CD4-positive, alpha-beta T cell (primary cell): ENCODE results near the gene ASTN2. TPM values are rescaled to one million over a fixed set of nuclear protein-coding genes. Genes with fewer than 3 reads are reported as not detected.

ENCODE experiments used
- ATAC-seq: fragments of 200-7000 bp; cut with Tn5 transposase; one replicate; pipeline ENCODE4 v1.10.0; 2022; ENCODE audit warnings: mild to moderate bottlenecking; ENCODE audit not compliant: poor library complexity
- CTCF ChIA-PET: fragments of 350-600 bp; sonication (Branson Sonifier 250); formaldehyde crosslinking; loops from one replicate; lab custom pipeline; 2021; ENCODE audit warnings: antibody characterized with exemption, inconsistent platforms; lab: Charles Lee
- POLR2A ChIA-PET: fragments of 350-600 bp; sonication (Branson Sonifier 250); formaldehyde crosslinking; loops from one replicate; lab custom pipeline; 2021; ENCODE audit warnings: antibody characterized with exemption, inconsistent platforms; lab: Charles Lee
- DNase-seq, 14 experiments: peaks; one replicate each; pipeline ENCODE4 v3.0.0-alpha.2; 2013 to 2020; ENCODE audit warnings: mixed read lengths in 2 of 14
- H3K27ac ChIP-seq, 2 donors: one replicate each; pipeline versions ENCODE4 v1.5.1 to v1.7.0; 2013; ENCODE audit warnings: low read length in 2 of 2, low read depth in 1 of 2, mild to moderate bottlenecking in 1 of 2
- H3K27me3 ChIP-seq, 2 experiments: 1 replicate in 1 of 2; 2 replicates in 1 of 2; pipeline versions ENCODE4 v1.6.1 to v1.7.0; 2013; ENCODE audit warnings: low read length in 2 of 2, control low read depth in 1 of 2, mild to moderate bottlenecking in 1 of 2, moderate library complexity in 1 of 2; ENCODE audit not compliant: insufficient read depth in 2 of 2, control insufficient read depth in 1 of 2
- H3K36me3 ChIP-seq: one replicate; pipeline ENCODE4 v1.6.1; 2013; ENCODE audit warnings: low read length, control low read depth; ENCODE audit not compliant: insufficient read depth
- H3K4me1 ChIP-seq: one replicate; pipeline ENCODE4 v1.6.1; 2013; ENCODE audit warnings: low read length, control low read depth; ENCODE audit not compliant: insufficient read depth
- H3K4me3 ChIP-seq: one replicate; pipeline ENCODE4 v1.5.1; 2013; ENCODE audit warnings: mild to moderate bottlenecking, low read length, moderate library complexity
- H3K9me3 ChIP-seq, 2 experiments: 1 replicate in 1 of 2; 2 replicates in 1 of 2; pipeline versions ENCODE4 v1.6.1 to v1.7.0; 2013; ENCODE audit warnings: low read length in 2 of 2, mild to moderate bottlenecking in 2 of 2, control low read depth in 1 of 2, moderate library complexity in 1 of 2; ENCODE audit not compliant: control insufficient read depth in 1 of 2, insufficient read depth in 1 of 2
- H3K27ac Mint-ChIP-seq: one replicate; pipeline ENCODE4 v1.8.0; 2020; ENCODE audit warnings: mixed read lengths
- H3K27me3 Mint-ChIP-seq: one replicate; pipeline ENCODE4 v1.8.0; 2021; ENCODE audit warnings: mixed read lengths
- H3K36me3 Mint-ChIP-seq: one replicate; pipeline ENCODE4 v1.8.0; 2021; ENCODE audit warnings: low read depth, mixed read lengths
- H3K4me1 Mint-ChIP-seq: one replicate; pipeline ENCODE4 v1.8.0; 2021; ENCODE audit warnings: low read depth, mixed read lengths
- H3K4me3 Mint-ChIP-seq: one replicate; pipeline ENCODE4 v1.8.0; 2020; ENCODE audit warnings: mild to moderate bottlenecking, mixed read lengths
- H3K9me3 Mint-ChIP-seq: one replicate; pipeline ENCODE4 v1.8.0; 2020; ENCODE audit warnings: mixed read lengths
- CTCF ChIP-seq: fragments of 200-600 bp; IDR thresholded peaks from one replicate; pipeline ENCODE4 v1.8.0; 2022; ENCODE audit warnings: antibody characterized with exemption, mild to moderate bottlenecking
- intact Hi-C, 2 experiments: fragments of 100-400 bp; cut with DNase I in 1 of 2; cut with micrococcal nuclease in 1 of 2; formaldehyde crosslinking; loops; one replicate each; pipeline versions ENCODE4 v1.15.1 to v1.9.0; 2023 to 2025; cut with DNase I, micrococcal nuclease
- total RNA-seq, 174 experiments: library from RNA in 2 of 174; stranded (reverse) in 2 of 174; gene quantifications; one replicate each; pipeline ENCODE4 v1.2.3 and lab custom pipeline; 2021 to 2026

The ASTN2 gene
- total RNA-seq, 2 experiments from 2014 or later = 2.3 to 2.4 TPM

GRCh38 chr9:116425244-116425643, 989.6 kb downstream of the ASTN2 start:
- Histone ChIP-seq H3K27ac (no peak overlapping the region), H3K36me3 (no peaks in the 10 kb centered on the region), H3K9me3 (no peaks in the 10 kb centered on the region), H3K4me3 (no peak overlapping the region), H3K27me3 (no peaks in the 10 kb centered on the region), H3K4me1 (no peaks in the 10 kb centered on the region)
- no peak overlapping the region for H3K27ac Mint-ChIP-seq
- ATAC-seq (no peak), DNase-seq (no peak)
- CTCF ChIA-PET = no interaction called here
- peaks cover 21% of the 10 kb centered on the region for H3K36me3 Mint-ChIP-seq
- intact Hi-C loops = no loop called here
- no peak overlapping the region for H3K4me3 Mint-ChIP-seq
- TF ChIP-seq CTCF = no peak
- H3K4me1 Mint-ChIP-seq = no peaks in the 10 kb centered on the region
- POLR2A ChIA-PET = no interaction called here
- no peaks in the 10 kb centered on the region for H3K27me3 Mint-ChIP-seq
- no peaks in the 10 kb centered on the region for H3K9me3 Mint-ChIP-seq

GRCh38 chr9:116423149-116423548, 991.7 kb downstream of the ASTN2 start:
- CTCF ChIA-PET = no interaction called here
- TF ChIP-seq CTCF = no peak
- Histone ChIP-seq H3K36me3 (no peaks in the 10 kb centered on the region), H3K27me3 (no peaks in the 10 kb centered on the region), H3K4me1 (no peaks in the 10 kb centered on the region), H3K4me3 (no peak overlapping the region), H3K27ac (no peak overlapping the region), H3K9me3 (no peaks in the 10 kb centered on the region)
- no peak for ATAC-seq
- Mint-ChIP-seq H3K36me3 (peaks cover 29% of the 10 kb centered on the region), H3K27me3 (no peaks in the 10 kb centered on the region), H3K4me1 (no peaks in the 10 kb centered on the region), H3K9me3 (no peaks in the 10 kb centered on the region), H3K27ac (no peak overlapping the region), H3K4me3 (no peak overlapping the region)
- DNase-seq = no peak
- POLR2A ChIA-PET = no interaction called here
- intact Hi-C loops = no loop called here

GRCh38 chr9:116422119-116422979, 992.5 kb downstream of the ASTN2 start:
- CTCF ChIA-PET = no interaction called here
- intact Hi-C loops = no loop called here
- no peak for TF ChIP-seq CTCF
- no peak for ATAC-seq
- Mint-ChIP-seq H3K27me3 (no peaks in the 10 kb centered on the region), H3K36me3 (peaks cover 25% of the 10 kb centered on the region), H3K4me3 (no peak overlapping the region), H3K27ac (no peak overlapping the region), H3K4me1 (no peaks in the 10 kb centered on the region), H3K9me3 (no peaks in the 10 kb centered on the region)
- POLR2A ChIA-PET = no interaction called here
- no peaks in the 10 kb centered on the region for H3K4me1 ChIP-seq
- H3K36me3 ChIP-seq = no peaks in the 10 kb centered on the region
- H3K9me3 ChIP-seq = no peaks in the 10 kb centered on the region
- H3K4me3 ChIP-seq = no peak overlapping the region
- DNase-seq = no peak
- no peak overlapping the region for H3K27ac ChIP-seq
- H3K27me3 ChIP-seq = no peaks in the 10 kb centered on the region
